Glutamatergic neuron (in vitro differentiated cells): Measurements from ENCODE around the gene FAM120B. TPM values are rescaled to one million over a fixed set of nuclear protein-coding genes. Genes with fewer than 3 reads are reported as not detected.

ENCODE experiments used
- DNase-seq: peaks from one replicate; pipeline ENCODE4 v3.0.0; 2022
- H3K27ac Mint-ChIP-seq: one replicate; pipeline ENCODE4 v1.8.0; 2020; ENCODE audit warnings: mild to moderate bottlenecking, mixed read lengths, inconsistent platforms; ENCODE audit not compliant: unreplicated experiment
- H3K27me3 Mint-ChIP-seq: one replicate; pipeline ENCODE4 v1.8.0; 2020; ENCODE audit warnings: mild to moderate bottlenecking, moderate library complexity, mixed read lengths, inconsistent platforms; ENCODE audit not compliant: unreplicated experiment
- H3K36me3 Mint-ChIP-seq: one replicate; pipeline ENCODE4 v1.8.0; 2020; ENCODE audit warnings: mild to moderate bottlenecking, mixed read lengths, inconsistent platforms; ENCODE audit not compliant: unreplicated experiment
- H3K4me1 Mint-ChIP-seq: one replicate; pipeline ENCODE4 v1.8.0; 2020; ENCODE audit warnings: mild to moderate bottlenecking, low read depth, mixed read lengths, inconsistent platforms; ENCODE audit not compliant: unreplicated experiment
- H3K4me3 Mint-ChIP-seq: one replicate; pipeline ENCODE4 v1.8.0; 2020; ENCODE audit warnings: mild to moderate bottlenecking, mixed read lengths, inconsistent platforms; ENCODE audit not compliant: unreplicated experiment
- H3K9me3 Mint-ChIP-seq: one replicate; pipeline ENCODE4 v1.8.0; 2020; ENCODE audit warnings: mild to moderate bottlenecking, moderate library complexity, mixed read lengths, inconsistent platforms; ENCODE audit not compliant: unreplicated experiment
- total RNA-seq: library from RNA; stranded (reverse); fragmentation: NEBNext Ultra II Directional; extraction: Animal tissue kit (Norgen Biotek cat#: 25700); gene quantifications from one replicate; pipeline ENCODE4 v1.2.1, GENCODE V29; 2021; ENCODE audit not compliant: unreplicated experiment
- TF ChIP-seq, protein P1 (sequence below): fragments of 200-600 bp; sonication (generic); IDR thresholded peaks from one replicate; pipeline ENCODE4 v1.5.0; 2021; ENCODE audit not compliant: partially characterized antibody, unreplicated experiment

FAM120B gene
- total RNA-seq, 1 donor from 2014 or later: 48.3 TPM

GRCh38 chr6:170269151-170269845 is 37.3 kb upstream of the FAM120B start:
- peaks cover 29% of the 10 kb centered on the region for H3K4me1 Mint-ChIP-seq
- DNase-seq: no peak
- TF ChIP-seq, protein P1, sequence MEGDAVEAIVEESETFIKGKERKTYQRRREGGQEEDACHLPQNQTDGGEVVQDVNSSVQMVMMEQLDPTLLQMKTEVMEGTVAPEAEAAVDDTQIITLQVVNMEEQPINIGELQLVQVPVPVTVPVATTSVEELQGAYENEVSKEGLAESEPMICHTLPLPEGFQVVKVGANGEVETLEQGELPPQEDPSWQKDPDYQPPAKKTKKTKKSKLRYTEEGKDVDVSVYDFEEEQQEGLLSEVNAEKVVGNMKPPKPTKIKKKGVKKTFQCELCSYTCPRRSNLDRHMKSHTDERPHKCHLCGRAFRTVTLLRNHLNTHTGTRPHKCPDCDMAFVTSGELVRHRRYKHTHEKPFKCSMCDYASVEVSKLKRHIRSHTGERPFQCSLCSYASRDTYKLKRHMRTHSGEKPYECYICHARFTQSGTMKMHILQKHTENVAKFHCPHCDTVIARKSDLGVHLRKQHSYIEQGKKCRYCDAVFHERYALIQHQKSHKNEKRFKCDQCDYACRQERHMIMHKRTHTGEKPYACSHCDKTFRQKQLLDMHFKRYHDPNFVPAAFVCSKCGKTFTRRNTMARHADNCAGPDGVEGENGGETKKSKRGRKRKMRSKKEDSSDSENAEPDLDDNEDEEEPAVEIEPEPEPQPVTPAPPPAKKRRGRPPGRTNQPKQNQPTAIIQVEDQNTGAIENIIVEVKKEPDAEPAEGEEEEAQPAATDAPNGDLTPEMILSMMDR: no peak
- H3K4me3 Mint-ChIP-seq: no peak overlapping the region
- H3K36me3 Mint-ChIP-seq: no peaks in the 10 kb centered on the region
- H3K9me3 Mint-ChIP-seq: peaks cover 4% of the 10 kb centered on the region
- peaks cover 3% of the 10 kb centered on the region for H3K27me3 Mint-ChIP-seq
- no peak overlapping the region for H3K27ac Mint-ChIP-seq

GRCh38 chr6:170269846-170270541 is 36.6 kb upstream of the FAM120B start:
- DNase-seq: no peak
- H3K27me3 Mint-ChIP-seq: peaks cover 3% of the 10 kb centered on the region
- H3K4me3 Mint-ChIP-seq: no peak overlapping the region
- TF ChIP-seq, protein P1: no peak
- peaks cover 4% of the 10 kb centered on the region for H3K9me3 Mint-ChIP-seq
- H3K36me3 Mint-ChIP-seq: no peaks in the 10 kb centered on the region
- H3K27ac Mint-ChIP-seq: no peak overlapping the region
- H3K4me1 Mint-ChIP-seq: peaks cover 26% of the 10 kb centered on the region

GRCh38 chr6:170270984-170271593 is 35.5 kb upstream of the FAM120B start:
- peaks cover 1% of the 10 kb centered on the region for H3K9me3 Mint-ChIP-seq

GRCh38 chr6:170271771-170272314 is 34.7 kb upstream of the FAM120B start:
- H3K27me3 Mint-ChIP-seq: no peaks in the 10 kb centered on the region
- no peak overlapping the region for H3K27ac Mint-ChIP-seq
- peaks cover 16% of the 10 kb centered on the region for H3K4me1 Mint-ChIP-seq
- no peaks in the 10 kb centered on the region for H3K36me3 Mint-ChIP-seq
- H3K4me3 Mint-ChIP-seq: no peak overlapping the region
- H3K9me3 Mint-ChIP-seq: no peaks in the 10 kb centered on the region
- DNase-seq: no peak
- TF ChIP-seq, protein P1: no peak

More at GRCh38 chr6:170270984-170271593, 35.5 kb upstream of the FAM120B start:
- Mint-ChIP-seq H3K4me1 (peaks cover 20% of the 10 kb centered on the region), H3K4me3 (no peak overlapping the region), H3K36me3 (no peaks in the 10 kb centered on the region), H3K27ac (no peak overlapping the region), H3K27me3 (peaks cover 3% of the 10 kb centered on the region)
- DNase-seq: no peak
- TF ChIP-seq, protein P1: no peak
